A673 (cell line): ENCODE data around the gene CCDC88B. TPM values are rescaled to one million over a fixed set of nuclear protein-coding genes. Genes with fewer than 3 reads are reported as not detected.

ENCODE experiments used
- BruUV-seq: library from RNA; stranded (reverse); fragments of 400-500 nt; replicated peaks from 2 replicates; lab custom pipeline; 2021; lab: Mats Ljungman, UMichigan
- CTCF ChIA-PET: fragments of 300-600 bp; sonication (Branson Sonifier 250); formaldehyde crosslinking; loops from one replicate; lab custom pipeline; 2022; ENCODE audit warnings: antibody characterized with exemption; lab: Charles Lee
- POLR2A ChIA-PET: fragments of 300-600 bp; sonication (Branson Sonifier 250); formaldehyde crosslinking; loops from one replicate; lab custom pipeline; 2022; ENCODE audit warnings: antibody characterized with exemption; ENCODE audit not compliant: low non-redundant PET; lab: Charles Lee
- DNase-seq: peaks from one replicate; pipeline ENCODE4 v3.0.0-alpha.2; 2015; ENCODE audit warnings: low spot score
- H3K27ac ChIP-seq: fragments of 200-600 bp; sonication (generic); 2 replicates; pipeline ENCODE4 v1.5.1; 2016; ENCODE audit warnings: mixed run types, low read depth, mild to moderate bottlenecking, mixed read lengths, antibody characterized with exemption, low read length; ENCODE audit not compliant: poor library complexity, severe bottlenecking
- H3K27me3 ChIP-seq: fragments of 200-600 bp; sonication (generic); replicated peaks from 2 replicates; pipeline ENCODE4 v1.6.1; 2017; ENCODE audit warnings: mixed run types, low read depth, mild to moderate bottlenecking, mixed read lengths, antibody characterized with exemption, low read length; ENCODE audit not compliant: insufficient read depth, poor library complexity
- H3K36me3 ChIP-seq: fragments of 200-600 bp; sonication (generic); 2 replicates; pipeline ENCODE4 v1.6.1; 2016; ENCODE audit warnings: mixed run types, mild to moderate bottlenecking, mixed read lengths, antibody characterized with exemption, low read length; ENCODE audit not compliant: insufficient read depth, poor library complexity, severe bottlenecking
- H3K4me1 ChIP-seq: fragments of 200-600 bp; sonication (generic); 2 replicates; pipeline ENCODE4 v1.6.1; 2017; ENCODE audit warnings: mixed run types, mild to moderate bottlenecking, mixed read lengths, antibody characterized with exemption, low read length; ENCODE audit not compliant: insufficient read depth, poor library complexity, severe bottlenecking
- H3K4me3 ChIP-seq: fragments of 200-600 bp; sonication (generic); 2 replicates; pipeline ENCODE4 v1.5.1; 2016; ENCODE audit warnings: low read depth, mixed run types, mild to moderate bottlenecking, mixed read lengths, low read length; ENCODE audit not compliant: poor library complexity, severe bottlenecking
- H3K9me3 ChIP-seq: fragments of 200-600 bp; sonication (generic); 2 replicates; pipeline ENCODE4 v1.6.1; 2016; ENCODE audit warnings: mixed run types, low read depth, mild to moderate bottlenecking, mixed read lengths, antibody characterized with exemption, low read length; ENCODE audit not compliant: poor library complexity, severe bottlenecking
- CTCF ChIP-seq: fragments of 300-800, 200-600 bp; sonication (generic); conservative IDR thresholded peaks from 2 replicates; pipeline ENCODE4 v1.5.1; 2017; ENCODE audit warnings: low read depth, mild to moderate bottlenecking, antibody characterized with exemption, low read length, moderate library complexity, mixed read lengths
- EZH2 ChIP-seq: fragments of 200-600 bp; sonication (generic); IDR thresholded peaks from 2 replicates; pipeline ENCODE4 v1.6.1; 2017; ENCODE audit warnings: borderline replicate concordance, low read depth, mild to moderate bottlenecking, mixed read lengths, antibody characterized with exemption, low read length; ENCODE audit not compliant: poor library complexity, severe bottlenecking
- intact Hi-C: fragments of 100-400 bp; cut with micrococcal nuclease; formaldehyde crosslinking; loops from one replicate; pipeline ENCODE4 v1.10.0; 2022; ENCODE audit not compliant: unreplicated experiment
- total RNA-seq: library from RNA; stranded (reverse); gene quantifications from 2 replicates; pipeline ENCODE4 v1.2.3, GENCODE V29; 2021

Gene CCDC88B
- total RNA-seq, 1 experiment from 2014 or later = 0.47 TPM

- TF ChIP-seq EZH2 (no peak), CTCF (no peak)
- H3K27ac ChIP-seq = no peak overlapping the region
- CTCF ChIA-PET = no interaction called here
- peaks cover 7% of the 10 kb centered on the region for H3K27me3 ChIP-seq
- POLR2A ChIA-PET = no interaction called here
- H3K4me1 ChIP-seq = peaks cover 11% of the 10 kb centered on the region
- intact Hi-C loops = no loop called here
- H3K9me3 ChIP-seq = no peaks in the 10 kb centered on the region
- no peak for DNase-seq
- no peaks in the 10 kb centered on the region for H3K36me3 ChIP-seq
- no TSS peak for BruUV-seq
- no peak overlapping the region for H3K4me3 ChIP-seq
Observed at GRCh38 chr11:64400667-64401066, 60.7 kb downstream of the CCDC88B start.

DNA sequence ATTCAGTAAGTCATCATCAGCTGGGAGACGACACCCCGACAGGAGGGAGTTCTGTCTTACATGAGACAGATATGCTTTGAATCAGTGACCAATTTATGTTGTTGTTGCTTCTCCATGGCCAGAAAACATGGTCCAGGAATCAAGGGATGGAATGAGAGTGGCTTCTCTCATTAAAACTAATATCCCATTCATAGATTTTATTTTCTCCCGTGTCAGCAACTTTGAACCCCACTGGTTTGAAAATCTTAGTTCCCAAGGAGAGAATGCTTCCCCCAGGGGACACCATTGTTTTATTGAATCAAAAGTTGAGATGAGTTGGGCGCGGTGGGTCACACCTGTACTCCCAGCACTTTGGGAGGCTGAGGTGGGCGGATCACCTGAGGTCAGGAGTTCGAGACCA, 61.8 kb downstream of the CCDC88B start:
- POLR2A ChIA-PET = no interaction called here
- CTCF ChIA-PET = no interaction called here

GRCh38 chr11:64403106-64403505, 63.1 kb downstream of the CCDC88B start:
- H3K4me1 ChIP-seq = no peaks in the 10 kb centered on the region
- no peak for TF ChIP-seq EZH2
- no peak for TF ChIP-seq CTCF
- no peaks in the 10 kb centered on the region for H3K36me3 ChIP-seq
- ChIA-PET POLR2A (no interaction called here), CTCF (no interaction called here)
- DNase-seq = no peak
- peaks cover 7% of the 10 kb centered on the region for H3K27me3 ChIP-seq
- H3K9me3 ChIP-seq = no peaks in the 10 kb centered on the region
- H3K4me3 ChIP-seq = no peak overlapping the region
- H3K27ac ChIP-seq = no peak overlapping the region
- intact Hi-C loops = no loop called here
- BruUV-seq = no TSS peak

More for the DNA sequence above, 61.8 kb downstream of the CCDC88B start:
- DNase-seq = no peak
- intact Hi-C loops = no loop called here
- Histone ChIP-seq H3K9me3 (no peaks in the 10 kb centered on the region), H3K27ac (no peak overlapping the region), H3K4me1 (no peaks in the 10 kb centered on the region), H3K27me3 (peaks cover 7% of the 10 kb centered on the region), H3K4me3 (no peak overlapping the region), H3K36me3 (no peaks in the 10 kb centered on the region)
- TF ChIP-seq CTCF (no peak), EZH2 (no peak)
- no TSS peak for BruUV-seq
